CD4-positive, CD25-positive, alpha-beta regulatory T cell (primary cell): Measurements from ENCODE around the gene PSMC2. TPM values are rescaled to one million over a fixed set of nuclear protein-coding genes. Genes with fewer than 3 reads are reported as not detected.

Experiments used
- ATAC-seq, 2 donors: fragments of 150-1000 bp; cut with Tn5 transposase; one replicate each; pipeline ENCODE4 v1.10.0; 2021; ENCODE audit warnings: low read depth in 2 of 2, moderate number of reproducible peaks in 2 of 2, moderate library complexity in 1 of 2
- DNase-seq, 3 donors: peaks; one replicate each; pipeline versions ENCODE4 v3.0.0 to v3.0.0-alpha.2; 2012 to 2022; ENCODE audit warnings: mixed read lengths in 1 of 3
- H3K27ac ChIP-seq: one replicate; pipeline ENCODE4 v1.7.0; 2013; ENCODE audit warnings: mild to moderate bottlenecking, low read length; ENCODE audit not compliant: insufficient read depth, poor library complexity, severe bottlenecking
- H3K27me3 ChIP-seq: one replicate; pipeline ENCODE4 v1.7.0; 2013; ENCODE audit warnings: low read length; ENCODE audit not compliant: control insufficient read depth, insufficient read depth
- H3K36me3 ChIP-seq: one replicate; pipeline ENCODE4 v1.7.0; 2013; ENCODE audit warnings: mild to moderate bottlenecking, low read length, moderate library complexity; ENCODE audit not compliant: control insufficient read depth, insufficient read depth
- H3K4me1 ChIP-seq: 2 replicates; pipeline ENCODE4 v1.7.0; 2013; ENCODE audit warnings: mild to moderate bottlenecking, low read length; ENCODE audit not compliant: insufficient read depth, control insufficient read depth, poor library complexity, severe bottlenecking
- H3K4me3 ChIP-seq: one replicate; pipeline ENCODE4 v1.7.0; 2013; ENCODE audit warnings: low read depth, mild to moderate bottlenecking, low read length, moderate library complexity
- H3K9me3 ChIP-seq, 2 experiments: 1 replicate in 1 of 2; 2 replicates in 1 of 2; pipeline ENCODE4 v1.7.0; 2013; ENCODE audit warnings: low read length in 2 of 2, mild to moderate bottlenecking in 1 of 2, moderate library complexity in 1 of 2; ENCODE audit not compliant: control insufficient read depth in 2 of 2
- H3K27ac Mint-ChIP-seq, 3 donors: one replicate each; pipeline ENCODE4 v1.8.0; 2020 to 2022; ENCODE audit warnings: mild to moderate bottlenecking in 3 of 3, mixed read lengths in 3 of 3, moderate library complexity in 2 of 3
- H3K27me3 Mint-ChIP-seq: one replicate; pipeline ENCODE4 v1.8.0; 2022; ENCODE audit warnings: mild to moderate bottlenecking, mixed read lengths
- H3K36me3 Mint-ChIP-seq: one replicate; pipeline ENCODE4 v1.8.0; 2020; ENCODE audit warnings: mixed read lengths
- H3K4me1 Mint-ChIP-seq, 4 donors: one replicate each; pipeline ENCODE4 v1.8.0; 2020 to 2022; ENCODE audit warnings: mixed read lengths in 4 of 4, mild to moderate bottlenecking in 1 of 4
- H3K4me3 Mint-ChIP-seq, 4 donors: one replicate each; pipeline ENCODE4 v1.8.0; 2020 to 2022; ENCODE audit warnings: mild to moderate bottlenecking in 4 of 4, mixed read lengths in 4 of 4, moderate library complexity in 3 of 4
- H3K9me3 Mint-ChIP-seq, 7 donors: one replicate each; pipeline ENCODE4 v1.8.0; 2020 to 2022; ENCODE audit warnings: mixed read lengths in 7 of 7, mild to moderate bottlenecking in 3 of 7, moderate library complexity in 2 of 7
- polyA plus RNA-seq, 4 donors: library from polyadenylated mRNA; unstranded; fragments of 300-500 nt; fragmentation: Illumina TruSeq; gene quantifications; one replicate each; pipeline ENCODE4 v1.2.3, GENCODE V29; 2021
- total RNA-seq: library from RNA; stranded (reverse); gene quantifications from one replicate; pipeline ENCODE4 v1.2.3, GENCODE V29; 2022

The PSMC2 gene
- total and polyA plus RNA-seq, 5 donors from 2014 or later: 84.3 to 214 (median 172) TPM

- ATAC-seq (no peak), DNase-seq (no peak)
- Mint-ChIP-seq H3K27ac (no peak overlapping the region), H3K4me1 (peaks cover 0 to under 1% (median 0%) of the 10 kb centered on the region in 4 donors), H3K4me3 (no peak overlapping the region), H3K27me3 (no peaks in the 10 kb centered on the region), H3K9me3 (no peaks in the 10 kb centered on the region), H3K36me3 (no peaks in the 10 kb centered on the region)
- Histone ChIP-seq H3K9me3 (no peaks in the 10 kb centered on the region), H3K36me3 (no peaks in the 10 kb centered on the region), H3K27ac (no peak overlapping the region), H3K27me3 (peaks cover 5% of the 10 kb centered on the region), H3K4me3 (no peak overlapping the region), H3K4me1 (no peaks in the 10 kb centered on the region)
Observed at GRCh38 chr7:103379270-103379975, 32.0 kb downstream of the PSMC2 start.

- Mint-ChIP-seq H3K4me1 (no peaks in the 10 kb centered on the region), H3K4me3 (no peak overlapping the region), H3K27me3 (no peaks in the 10 kb centered on the region), H3K27ac (no peak overlapping the region), H3K9me3 (no peaks in the 10 kb centered on the region), H3K36me3 (no peaks in the 10 kb centered on the region)
- no peak for ATAC-seq
- Histone ChIP-seq H3K4me3 (no peak overlapping the region), H3K4me1 (no peaks in the 10 kb centered on the region), H3K27me3 (peaks cover 5% of the 10 kb centered on the region), H3K36me3 (no peaks in the 10 kb centered on the region), H3K9me3 (no peaks in the 10 kb centered on the region), H3K27ac (no peak overlapping the region)
- no peak for DNase-seq
Observed at GRCh38 chr7:103380395-103381191, 33.1 kb downstream of the PSMC2 start.

DNA sequence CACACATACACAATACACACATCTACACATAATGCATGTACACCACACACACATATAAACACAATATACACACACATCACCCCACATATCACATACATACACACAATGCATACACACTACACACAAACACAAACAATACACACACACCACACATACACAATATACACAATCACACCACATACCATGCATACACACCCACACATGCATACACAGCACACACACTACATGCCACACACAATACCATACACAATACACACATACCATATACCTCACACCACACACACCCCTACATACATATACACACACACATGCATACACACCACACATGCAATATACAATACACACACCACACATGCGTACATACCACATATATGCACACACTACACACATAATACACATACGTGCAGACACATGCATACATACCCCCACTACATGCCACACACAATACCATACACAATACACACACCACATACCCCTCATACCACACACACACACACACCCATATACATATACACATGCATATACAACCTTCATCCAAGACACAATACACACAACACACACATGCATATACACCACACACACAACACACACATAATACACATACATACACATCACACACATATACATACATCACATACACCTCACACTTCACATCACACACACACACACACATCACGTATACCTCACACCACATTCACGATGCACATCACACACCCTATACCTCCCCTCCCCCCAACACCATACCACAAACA lies 34.0 kb downstream of the PSMC2 start:
- DNase-seq: no peak
- H3K9me3 Mint-ChIP-seq: no peaks in the 10 kb centered on the region
- Histone ChIP-seq H3K27me3 (peaks cover 5% of the 10 kb centered on the region), H3K4me3 (no peak overlapping the region), H3K27ac (no peak overlapping the region), H3K4me1 (no peaks in the 10 kb centered on the region), H3K9me3 (no peaks in the 10 kb centered on the region), H3K36me3 (no peaks in the 10 kb centered on the region)
- H3K4me3 Mint-ChIP-seq: no peak overlapping the region
- ATAC-seq: no peak
- H3K36me3 Mint-ChIP-seq: no peaks in the 10 kb centered on the region
- H3K4me1 Mint-ChIP-seq: no peaks in the 10 kb centered on the region
- no peaks in the 10 kb centered on the region for H3K27me3 Mint-ChIP-seq
- no peak overlapping the region for H3K27ac Mint-ChIP-seq

- Mint-ChIP-seq H3K4me1 (no peaks in the 10 kb centered on the region), H3K9me3 (no peaks in the 10 kb centered on the region), H3K27ac (no peak overlapping the region), H3K27me3 (peaks cover 4% of the 10 kb centered on the region), H3K4me3 (no peak overlapping the region), H3K36me3 (no peaks in the 10 kb centered on the region)
- H3K9me3 ChIP-seq: no peaks in the 10 kb centered on the region
- no peak overlapping the region for H3K27ac ChIP-seq
- peaks cover 5% of the 10 kb centered on the region for H3K27me3 ChIP-seq
- H3K4me3 ChIP-seq: no peak overlapping the region
- DNase-seq: no peak
- ATAC-seq: no peak
- H3K4me1 ChIP-seq: no peaks in the 10 kb centered on the region
- no peaks in the 10 kb centered on the region for H3K36me3 ChIP-seq
Observed at GRCh38 chr7:103382032-103382402, 34.6 kb downstream of the PSMC2 start.

DNA sequence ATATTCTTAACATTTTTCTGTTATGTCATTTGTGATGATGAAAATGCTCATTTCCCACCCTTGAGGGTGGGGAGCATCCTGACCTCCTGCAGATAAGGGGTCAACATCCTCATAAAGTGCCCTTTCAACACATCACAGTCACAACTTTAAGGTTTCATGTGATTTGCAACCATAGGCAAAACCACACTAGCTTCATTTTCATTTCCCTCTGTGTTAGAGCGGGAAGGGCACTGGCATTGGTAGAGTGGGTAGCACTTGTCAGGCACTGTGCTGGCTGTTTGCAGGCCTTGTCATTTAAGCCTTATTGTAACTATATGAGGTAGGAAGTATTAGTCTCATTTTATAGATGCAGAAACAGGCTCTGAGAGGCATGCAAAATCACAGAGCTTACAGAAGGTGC lies 39.8 kb downstream of the PSMC2 start:
- no peak overlapping the region for H3K27ac ChIP-seq
- no peaks in the 10 kb centered on the region for H3K36me3 Mint-ChIP-seq
- H3K4me1 Mint-ChIP-seq: no peaks in the 10 kb centered on the region
- H3K4me3 Mint-ChIP-seq: no peak overlapping the region
- H3K27me3 ChIP-seq: peaks cover 6% of the 10 kb centered on the region
- no peak overlapping the region for H3K4me3 ChIP-seq
- no peak for DNase-seq
- no peak for ATAC-seq
- H3K36me3 ChIP-seq: no peaks in the 10 kb centered on the region
- H3K27ac Mint-ChIP-seq: no peak overlapping the region
- no peaks in the 10 kb centered on the region for H3K4me1 ChIP-seq
- H3K9me3 ChIP-seq: no peaks in the 10 kb centered on the region
- peaks cover 0 to 1% (median 0%) of the 10 kb centered on the region in 7 donors for H3K9me3 Mint-ChIP-seq
- peaks cover 6% of the 10 kb centered on the region for H3K27me3 Mint-ChIP-seq

GRCh38 chr7:103388469-103389140 lies 41.2 kb downstream of the PSMC2 start:
- H3K27me3 ChIP-seq: peaks cover 6% of the 10 kb centered on the region
- peaks cover 0 to 1% (median 0%) of the 10 kb centered on the region in 7 donors for H3K9me3 Mint-ChIP-seq
- H3K4me3 ChIP-seq: no peak overlapping the region
- no peak overlapping the region for H3K27ac Mint-ChIP-seq
- H3K9me3 ChIP-seq: no peaks in the 10 kb centered on the region
- peaks cover 6% of the 10 kb centered on the region for H3K27me3 Mint-ChIP-seq
- H3K4me1 ChIP-seq: no peaks in the 10 kb centered on the region
- DNase-seq (no peak), ATAC-seq (no peak)
- H3K27ac ChIP-seq: no peak overlapping the region
- no peaks in the 10 kb centered on the region for H3K4me1 Mint-ChIP-seq
- H3K36me3 ChIP-seq: no peaks in the 10 kb centered on the region
- no peak overlapping the region for H3K4me3 Mint-ChIP-seq
- no peaks in the 10 kb centered on the region for H3K36me3 Mint-ChIP-seq

DNA sequence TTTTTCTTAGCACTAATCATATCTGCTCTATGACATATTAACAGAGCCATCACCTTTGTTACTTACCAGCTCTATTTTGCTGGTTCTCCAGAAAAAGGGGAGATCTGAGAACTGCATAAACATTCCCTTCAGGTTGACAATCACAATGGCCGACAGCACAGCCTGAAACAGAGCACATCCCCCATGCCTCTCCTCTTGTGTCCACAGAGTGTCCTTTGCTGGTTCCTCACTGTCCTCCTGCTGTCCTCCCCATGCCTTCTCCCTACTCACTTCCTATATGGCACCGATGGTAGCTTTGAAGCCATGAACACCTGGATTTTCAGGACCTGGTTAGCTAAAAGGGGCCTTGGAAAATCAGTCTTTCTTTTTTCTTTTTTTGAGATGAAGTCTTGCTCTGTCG lies 41.8 kb downstream of the PSMC2 start:
- Histone ChIP-seq H3K36me3 (no peaks in the 10 kb centered on the region), H3K4me1 (no peaks in the 10 kb centered on the region)

More for the DNA sequence above, 41.8 kb downstream of the PSMC2 start:
- Histone ChIP-seq H3K27me3 (peaks cover 6% of the 10 kb centered on the region), H3K9me3 (no peaks in the 10 kb centered on the region), H3K4me3 (no peak overlapping the region), H3K27ac (no peak overlapping the region)
- no peak overlapping the region for H3K4me3 Mint-ChIP-seq
- H3K36me3 Mint-ChIP-seq: no peaks in the 10 kb centered on the region
- no peaks in the 10 kb centered on the region for H3K4me1 Mint-ChIP-seq
- H3K27ac Mint-ChIP-seq: no peak overlapping the region
- peaks cover 6% of the 10 kb centered on the region for H3K27me3 Mint-ChIP-seq
- peaks cover 0 to 3% (median 0%) of the 10 kb centered on the region in 7 donors for H3K9me3 Mint-ChIP-seq
- no peak for ATAC-seq
- DNase-seq: no peak
